ENCODE measurements around the gene C14orf119.

GRCh38 chr14:23123419-23123818 lies 28.1 kb downstream of the C14orf119 start:
- no peak for TF ChIP-seq CTCF (IDR thresholded peaks at IDR 0.05)
- TF ChIP-seq POLR2A (IDR thresholded peaks at IDR 0.05), result no peak
- no peak for TF ChIP-seq POLR2AphosphoS5 (IDR thresholded peaks at IDR 0.05)

Measured in breast epithelium (tissue), 3 donors.